Mononuclear cell (primary cell): ENCODE results near the gene MRPS24. TPM values are rescaled to one million over a fixed set of nuclear protein-coding genes. Genes with fewer than 3 reads are reported as not detected.

ENCODE experiments used
- H3K27me3 ChIP-seq: 2 replicates; pipeline ENCODE4 v1.6.0; 2011; ENCODE audit warnings: low read length, control low read depth; ENCODE audit not compliant: insufficient read depth
- H3K4me1 ChIP-seq: 2 replicates; pipeline ENCODE4 v1.5.1; 2011; ENCODE audit warnings: mild to moderate bottlenecking, low read length, control low read depth; ENCODE audit not compliant: insufficient read depth
- H3K4me3 ChIP-seq: 2 replicates; pipeline ENCODE4 v1.5.1; 2011; ENCODE audit warnings: mild to moderate bottlenecking, low read length, moderate library complexity
- H3K9me3 ChIP-seq: 2 replicates; pipeline ENCODE4 v1.5.1; 2011; ENCODE audit warnings: low read depth, mild to moderate bottlenecking, control low read depth, low read length
- total RNA-seq: library from RNA; depleted of rRNA; stranded (reverse); fragments of >200 nt; gene quantifications from one replicate; pipeline ENCODE4 v1.2.3, GENCODE V29; 2012

The MRPS24 gene
- total RNA-seq, 1 donor = 53.1 TPM

GRCh38 chr7:43888993-43889945, 20.0 kb upstream of the MRPS24 start:
- H3K27me3 ChIP-seq = no peaks in the 10 kb centered on the region
- no peaks in the 10 kb centered on the region for H3K9me3 ChIP-seq
- H3K4me1 ChIP-seq = peaks cover 16% of the 10 kb centered on the region
- no peak overlapping the region for H3K4me3 ChIP-seq

DNA sequence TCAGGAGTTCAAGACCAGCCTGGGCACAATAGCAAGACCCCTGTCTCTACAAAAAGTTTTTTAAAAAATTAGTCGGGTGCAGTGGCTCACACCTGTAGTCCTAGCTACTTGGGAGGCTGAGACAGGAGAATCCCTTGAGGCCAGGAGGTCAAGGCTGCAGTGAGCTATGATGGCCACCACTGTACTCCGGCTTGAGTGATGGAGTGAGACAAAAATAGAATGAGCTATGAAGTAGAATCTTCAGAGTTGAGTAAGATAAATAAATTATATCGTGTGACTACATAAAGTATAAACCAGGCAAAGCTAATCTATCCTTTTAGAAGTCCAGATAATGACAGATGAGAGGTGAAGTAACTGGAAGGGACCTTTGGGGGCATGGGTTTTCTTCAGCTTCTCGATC, 15.3 kb upstream of the MRPS24 start:
- Histone ChIP-seq H3K4me1 (peaks cover 3% of the 10 kb centered on the region), H3K27me3 (no peaks in the 10 kb centered on the region), H3K4me3 (no peak overlapping the region), H3K9me3 (no peaks in the 10 kb centered on the region)

GRCh38 chr7:43884209-43884608, 14.9 kb upstream of the MRPS24 start:
- no peaks in the 10 kb centered on the region for H3K4me1 ChIP-seq
- no peak overlapping the region for H3K4me3 ChIP-seq
- no peaks in the 10 kb centered on the region for H3K9me3 ChIP-seq
- H3K27me3 ChIP-seq = no peaks in the 10 kb centered on the region

DNA sequence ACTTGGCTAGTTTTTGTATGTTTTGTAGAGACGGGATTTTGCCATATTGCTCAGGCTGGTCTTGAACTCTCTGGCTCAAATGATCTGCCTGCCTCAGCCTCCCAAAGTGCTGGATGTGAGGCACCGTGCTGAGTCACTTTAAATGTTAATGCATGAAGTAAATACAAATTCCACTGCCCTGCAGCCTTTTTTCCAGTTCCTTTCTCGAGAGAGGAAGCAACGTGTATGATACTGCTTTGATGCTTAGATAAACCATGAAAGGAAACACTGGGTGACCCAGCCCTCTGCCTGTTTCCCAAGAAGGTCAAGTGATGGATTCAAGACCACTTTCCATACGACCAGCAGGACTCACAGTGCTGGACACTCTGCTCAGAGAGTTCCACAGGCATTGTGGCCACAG, 11.3 kb upstream of the MRPS24 start:
- Histone ChIP-seq H3K4me3 (no peak overlapping the region), H3K9me3 (no peaks in the 10 kb centered on the region), H3K4me1 (peaks cover 11% of the 10 kb centered on the region), H3K27me3 (no peaks in the 10 kb centered on the region)

DNA sequence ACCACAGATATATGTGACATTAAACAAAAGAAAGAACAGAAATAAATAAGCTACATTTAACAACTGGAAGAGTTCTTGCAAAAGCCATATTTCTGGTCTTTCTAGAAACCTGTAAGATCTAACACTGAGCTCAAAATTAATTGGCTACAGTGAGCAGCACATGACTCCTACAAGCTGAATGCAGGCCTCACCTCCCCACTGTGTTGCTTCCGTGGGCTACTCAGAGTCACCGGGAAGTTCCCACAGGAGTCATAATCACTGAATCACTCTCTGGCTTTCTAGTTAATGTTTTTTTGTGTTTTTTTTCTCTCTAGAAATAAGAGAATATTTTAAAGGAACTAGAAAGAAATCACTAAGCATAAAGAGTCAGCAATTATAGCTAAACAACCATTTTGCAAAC, 10.2 kb upstream of the MRPS24 start:
- no peak overlapping the region for H3K4me3 ChIP-seq

GRCh38 chr7:43878867-43879266, 9.6 kb upstream of the MRPS24 start:
- H3K4me1 ChIP-seq = peaks cover 11% of the 10 kb centered on the region
- no peak overlapping the region for H3K4me3 ChIP-seq
- no peaks in the 10 kb centered on the region for H3K9me3 ChIP-seq
- H3K27me3 ChIP-seq = no peaks in the 10 kb centered on the region

More for the DNA sequence above, 10.2 kb upstream of the MRPS24 start:
- Histone ChIP-seq H3K4me1 (peaks cover 11% of the 10 kb centered on the region), H3K9me3 (no peaks in the 10 kb centered on the region), H3K27me3 (no peaks in the 10 kb centered on the region)

DNA sequence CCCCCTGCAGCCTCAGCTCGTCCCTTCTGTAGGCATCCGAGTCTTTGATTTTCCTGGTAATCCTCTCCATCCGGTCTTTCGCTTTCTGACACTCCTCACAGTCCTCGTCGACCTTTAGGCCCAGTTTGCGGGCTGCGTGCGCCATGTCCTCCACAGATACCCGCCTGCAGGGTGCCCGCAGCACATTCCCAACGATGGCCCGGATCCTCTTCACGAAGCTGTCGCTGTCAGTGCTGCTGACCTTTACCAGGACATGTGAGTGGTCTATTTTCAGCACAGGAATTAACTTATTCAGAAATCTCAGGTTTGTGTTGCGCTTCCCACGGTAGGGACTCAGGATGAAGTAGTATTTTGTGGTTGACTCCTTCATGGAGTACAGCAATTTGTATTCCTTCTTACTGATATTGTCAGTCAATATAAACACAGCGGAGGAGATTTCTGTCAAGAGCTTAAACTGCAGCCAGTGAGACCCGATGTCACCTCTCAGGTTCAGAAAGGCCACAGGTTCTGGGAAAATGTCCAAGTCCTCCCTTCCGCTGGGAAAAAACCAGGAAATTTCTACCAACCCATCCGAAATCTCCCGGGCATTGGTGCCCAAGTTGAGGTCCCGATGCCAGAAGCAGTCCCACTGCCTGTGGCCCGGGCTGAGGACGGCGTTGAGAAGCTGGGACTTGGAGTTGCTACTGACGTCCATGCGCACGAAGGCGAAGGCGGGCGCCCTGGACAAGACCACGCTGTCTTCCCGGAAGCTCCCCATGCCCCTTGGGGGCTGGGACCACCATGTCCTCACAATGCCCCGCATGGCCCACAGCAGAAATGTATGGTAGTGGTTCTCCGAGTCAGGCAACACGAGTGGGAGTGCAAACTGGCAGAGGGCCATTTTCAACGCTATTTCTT, 8.9 kb upstream of the MRPS24 start:
- H3K27me3 ChIP-seq = no peaks in the 10 kb centered on the region
- H3K4me3 ChIP-seq = no peak overlapping the region
- peaks cover 11% of the 10 kb centered on the region for H3K4me1 ChIP-seq
- H3K9me3 ChIP-seq = no peaks in the 10 kb centered on the region

DNA sequence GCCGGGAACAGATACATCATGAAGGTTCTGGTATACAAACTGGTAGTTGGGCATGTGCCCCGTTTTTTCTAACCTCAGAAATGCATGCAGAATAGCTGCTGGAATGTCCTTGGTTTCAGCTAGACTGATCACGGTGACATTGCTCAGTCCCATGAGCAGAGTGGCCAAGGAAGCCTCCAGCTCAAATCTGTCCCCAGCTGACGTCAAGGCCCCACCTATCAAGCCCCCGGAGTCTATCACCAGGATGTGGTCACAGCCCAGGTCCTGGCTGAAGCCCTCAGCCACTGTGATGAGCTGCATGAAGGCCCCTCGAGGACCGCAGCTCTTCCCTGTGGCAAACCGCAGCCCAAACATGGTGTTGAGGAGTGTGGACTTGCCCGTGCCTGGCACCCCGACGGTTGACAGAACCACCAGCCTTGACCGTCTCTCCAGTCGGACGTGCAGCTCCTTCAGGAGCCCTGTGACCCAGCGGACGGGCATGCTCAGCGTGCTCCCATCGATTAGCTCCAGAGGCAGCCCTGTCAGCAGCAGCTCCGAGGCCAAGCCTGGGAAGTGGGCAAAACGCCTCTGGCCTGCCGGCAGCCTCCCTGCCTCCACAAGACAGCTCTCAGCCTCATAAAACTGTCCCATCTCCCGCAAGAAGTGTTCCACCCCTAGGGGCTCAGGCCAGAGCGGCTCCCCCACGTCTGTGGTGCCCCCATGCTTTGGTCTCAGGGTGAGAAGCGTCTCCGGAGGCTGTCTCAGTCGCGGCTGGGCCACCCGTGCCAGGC, 7.8 kb upstream of the MRPS24 start:
- no peaks in the 10 kb centered on the region for H3K27me3 ChIP-seq
- no peaks in the 10 kb centered on the region for H3K9me3 ChIP-seq
- no peak overlapping the region for H3K4me3 ChIP-seq
- peaks cover 11% of the 10 kb centered on the region for H3K4me1 ChIP-seq

- Histone ChIP-seq H3K9me3 (no peaks in the 10 kb centered on the region), H3K27me3 (no peaks in the 10 kb centered on the region)
Observed at GRCh38 chr7:43876241-43876640, 6.9 kb upstream of the MRPS24 start.

GRCh38 chr7:43873300-43873699, 4.0 kb upstream of the MRPS24 start:
- no peaks in the 10 kb centered on the region for H3K9me3 ChIP-seq
- H3K4me3 ChIP-seq = no peak overlapping the region
- H3K27me3 ChIP-seq = no peaks in the 10 kb centered on the region
- H3K4me1 ChIP-seq = peaks cover 26% of the 10 kb centered on the region

More at GRCh38 chr7:43876241-43876640, 6.9 kb upstream of the MRPS24 start:
- H3K4me3 ChIP-seq = no peak overlapping the region
- H3K4me1 ChIP-seq = peaks cover 11% of the 10 kb centered on the region

GRCh38 chr7:43872406-43873110, 3.2 kb upstream of the MRPS24 start:
- no peaks in the 10 kb centered on the region for H3K9me3 ChIP-seq
- peaks cover 29% of the 10 kb centered on the region for H3K4me1 ChIP-seq
- H3K4me3 ChIP-seq = no peak overlapping the region
- no peaks in the 10 kb centered on the region for H3K27me3 ChIP-seq

DNA sequence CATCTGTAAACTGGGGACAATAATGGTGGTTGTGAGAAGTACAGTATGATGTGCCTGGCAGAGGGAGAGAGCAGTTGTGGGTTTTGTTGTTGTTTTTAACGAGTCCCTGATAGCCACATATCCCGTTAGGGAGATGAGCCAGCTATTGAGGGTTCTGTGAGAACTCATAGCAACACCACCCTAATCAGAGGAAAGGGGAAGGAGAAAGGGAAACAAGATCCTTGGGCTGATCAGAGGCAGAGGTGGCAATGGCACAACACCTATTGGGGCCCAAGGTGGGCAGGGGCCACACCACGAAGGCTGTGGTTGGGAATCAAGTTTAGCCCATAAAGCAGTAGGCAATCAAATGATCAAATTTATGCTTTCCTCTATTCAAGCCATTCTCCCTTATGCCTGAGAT, 1.7 kb upstream of the MRPS24 start:
- Histone ChIP-seq H3K27me3 (no peaks in the 10 kb centered on the region), H3K9me3 (no peaks in the 10 kb centered on the region), H3K4me3 (no peak overlapping the region), H3K4me1 (peaks cover 23% of the 10 kb centered on the region)

- peaks cover 18% of the 10 kb centered on the region for H3K4me1 ChIP-seq
- no peaks in the 10 kb centered on the region for H3K9me3 ChIP-seq
- no peak overlapping the region for H3K4me3 ChIP-seq
- H3K27me3 ChIP-seq = no peaks in the 10 kb centered on the region
Observed at GRCh38 chr7:43870316-43870715, 999 bp upstream of the MRPS24 start.

GRCh38 chr7:43869867-43870240, 537 bp upstream of the MRPS24 start:
- H3K9me3 ChIP-seq = no peaks in the 10 kb centered on the region
- H3K4me3 ChIP-seq = peak overlapping the region; percentile 56
- peaks cover 18% of the 10 kb centered on the region for H3K4me1 ChIP-seq
- H3K27me3 ChIP-seq = no peaks in the 10 kb centered on the region
